GM21723 (cell line): ENCODE results near the gene SLF2.
A peak's percentile ranks its signal among the peaks of the same experiment; 100 is the strongest.

Experiments
- ATAC-seq: cut with Tn5 transposase; IDR thresholded peaks from one replicate; pipeline ENCODE4 v1.9.1; 2021; ENCODE audit warnings: mild to moderate bottlenecking, moderate library complexity; ENCODE audit not compliant: unreplicated experiment

Gene SLF2

GRCh38 chr10:101011517-101012423, 99.0 kb downstream of the SLF2 start:
- no peak for ATAC-seq

- ATAC-seq: peak; percentile 81
Measured at GRCh38 chr10:101012525-101013364, 100.0 kb downstream of the SLF2 start.

- no peak for ATAC-seq
Measured at GRCh38 chr10:101013365-101013825, 100.6 kb downstream of the SLF2 start.

- peak; percentile 47 for ATAC-seq
Measured at GRCh38 chr10:101014230-101014884, 101.6 kb downstream of the SLF2 start.
